ENCODE data around the gene RPP38.
A peak's percentile ranks its signal among the peaks of the same experiment; 100 is the strongest.

RPP38 gene

GRCh38 chr10:15088428-15089261 is 8.5 kb upstream of the RPP38 start, which contains the start of gene ACBD7:
Gene ACBD7, minus strand, starts transcription at chr10:15088776. Its CDS starts 48 bp downstream, at chr10:15088728.
- H3K4me3 ChIP-seq (ENCODE audit: low read depth, low read length) = peak within 1 kb of the TSS; percentile 72
- peak; percentile 25 for TF ChIP-seq CTCF (conservative IDR thresholded peaks at IDR 0.05; ENCODE audit: low read depth, low read length)
- DNase-seq (ENCODE audit: low read depth) = peak; percentile 81

GRCh38 chr10:15091418-15091817 is 5.7 kb upstream of the RPP38 start:
- no peak overlapping the region for H3K4me3 ChIP-seq (ENCODE audit: low read depth, low read length)
- TF ChIP-seq CTCF (conservative IDR thresholded peaks at IDR 0.05; ENCODE audit: low read depth, low read length) = no peak
- DNase-seq (ENCODE audit: low read depth) = no peak

- no peak for DNase-seq (ENCODE audit: low read depth)
- TF ChIP-seq CTCF (conservative IDR thresholded peaks at IDR 0.05; ENCODE audit: low read depth, low read length) = no peak
- H3K4me3 ChIP-seq (ENCODE audit: low read depth, low read length) = no peak overlapping the region
These were observed 4.2 kb upstream of the RPP38 start for GRCh38 chr10:15092855-15093408.

- TF ChIP-seq CTCF (conservative IDR thresholded peaks at IDR 0.05; ENCODE audit: low read depth, low read length) = no peak
- H3K4me3 ChIP-seq (ENCODE audit: low read depth, low read length) = peak overlapping the region; percentile 91
- no peak for DNase-seq (ENCODE audit: low read depth)
These were observed 519 bp upstream of the RPP38 start for GRCh38 chr10:15096661-15097010.

GRCh38 chr10:15099886-15100285 is 2.7 kb downstream of the RPP38 start:
- no peak for DNase-seq (ENCODE audit: low read depth)
- no peak for TF ChIP-seq CTCF (conservative IDR thresholded peaks at IDR 0.05; ENCODE audit: low read depth, low read length)
- H3K4me3 ChIP-seq (ENCODE audit: low read depth, low read length) = no peak overlapping the region

- TF ChIP-seq CTCF (conservative IDR thresholded peaks at IDR 0.05; ENCODE audit: low read depth, low read length) = no peak
- H3K4me3 ChIP-seq (ENCODE audit: low read depth, low read length) = no peak overlapping the region
- DNase-seq (ENCODE audit: low read depth) = no peak
These were observed 6.4 kb downstream of the RPP38 start for GRCh38 chr10:15103513-15103912.

All from choroid plexus epithelial cell (primary cell).